IPS-NIHi11 (cell line): Measurements from ENCODE around the gene RUNX3.

Experiments
- DNase-seq: peaks from one replicate; pipeline ENCODE4 v3.0.0; 2012; ENCODE audit warnings: mixed read lengths, low spot score

Gene RUNX3

DNA sequence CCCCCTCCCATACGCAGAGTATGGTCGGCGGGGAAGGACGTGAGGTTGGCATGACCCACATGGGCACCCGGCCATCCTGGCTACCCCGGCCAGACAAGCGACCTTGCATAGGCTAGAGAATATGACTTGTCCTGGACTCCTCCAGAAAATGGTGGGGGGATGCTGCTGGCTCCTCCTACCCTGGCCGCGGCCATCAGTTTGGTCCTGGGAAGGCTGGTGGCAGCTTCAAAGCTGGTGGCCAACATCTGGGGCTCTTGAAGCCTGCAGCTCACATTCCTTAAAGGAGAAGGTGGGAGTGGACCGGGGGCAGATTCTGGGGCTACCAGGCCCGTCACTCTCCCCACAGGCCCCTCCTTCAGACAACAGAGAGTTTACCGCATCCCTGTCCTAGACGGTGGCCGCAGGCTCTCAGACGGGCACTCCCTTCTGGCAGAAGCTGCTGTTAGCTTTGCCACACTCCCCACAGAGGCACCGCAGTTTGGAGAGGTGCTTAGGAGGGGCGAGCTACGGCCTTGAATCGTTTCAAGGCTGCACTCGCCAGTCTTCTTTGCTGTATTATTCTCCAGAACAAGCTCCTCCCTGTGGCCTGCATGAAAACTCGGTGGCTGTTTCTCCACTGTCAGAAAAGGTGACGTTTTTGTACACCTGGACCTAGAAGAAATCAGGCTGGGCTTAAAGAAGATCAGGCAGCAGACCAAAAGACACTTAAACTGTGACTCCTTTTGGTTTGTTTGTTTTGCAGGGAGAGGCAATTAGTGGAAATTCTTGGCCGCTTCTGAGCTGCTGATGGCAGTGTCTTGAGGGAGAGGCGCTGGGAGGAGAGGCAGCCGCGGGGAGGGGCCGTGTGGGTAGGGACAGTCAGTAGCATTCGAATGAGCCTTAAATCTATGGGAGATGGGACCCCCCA lies 68.0 kb downstream of the RUNX3 start:
- DNase-seq = no peak

DNA sequence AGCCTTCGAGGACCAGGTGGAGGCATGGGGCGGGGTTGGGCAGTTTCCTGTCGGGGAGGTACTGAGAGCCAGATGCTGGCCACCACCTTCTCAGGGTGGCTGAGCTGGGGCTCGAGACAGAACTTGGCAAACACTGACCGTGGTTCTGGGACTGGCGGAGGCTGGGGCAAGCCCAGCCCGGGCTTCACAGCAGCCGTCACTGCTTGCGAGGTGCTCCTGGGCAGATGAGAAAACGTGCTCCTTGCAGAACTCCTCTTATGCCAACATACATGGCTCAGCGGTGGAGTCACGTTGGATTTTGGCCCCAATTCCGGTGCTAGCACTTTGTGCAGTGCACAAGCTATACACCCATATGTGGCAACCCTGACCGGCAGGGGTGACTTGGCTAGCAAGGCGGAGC lies 69.2 kb downstream of the RUNX3 start:
- no peak for DNase-seq

DNA sequence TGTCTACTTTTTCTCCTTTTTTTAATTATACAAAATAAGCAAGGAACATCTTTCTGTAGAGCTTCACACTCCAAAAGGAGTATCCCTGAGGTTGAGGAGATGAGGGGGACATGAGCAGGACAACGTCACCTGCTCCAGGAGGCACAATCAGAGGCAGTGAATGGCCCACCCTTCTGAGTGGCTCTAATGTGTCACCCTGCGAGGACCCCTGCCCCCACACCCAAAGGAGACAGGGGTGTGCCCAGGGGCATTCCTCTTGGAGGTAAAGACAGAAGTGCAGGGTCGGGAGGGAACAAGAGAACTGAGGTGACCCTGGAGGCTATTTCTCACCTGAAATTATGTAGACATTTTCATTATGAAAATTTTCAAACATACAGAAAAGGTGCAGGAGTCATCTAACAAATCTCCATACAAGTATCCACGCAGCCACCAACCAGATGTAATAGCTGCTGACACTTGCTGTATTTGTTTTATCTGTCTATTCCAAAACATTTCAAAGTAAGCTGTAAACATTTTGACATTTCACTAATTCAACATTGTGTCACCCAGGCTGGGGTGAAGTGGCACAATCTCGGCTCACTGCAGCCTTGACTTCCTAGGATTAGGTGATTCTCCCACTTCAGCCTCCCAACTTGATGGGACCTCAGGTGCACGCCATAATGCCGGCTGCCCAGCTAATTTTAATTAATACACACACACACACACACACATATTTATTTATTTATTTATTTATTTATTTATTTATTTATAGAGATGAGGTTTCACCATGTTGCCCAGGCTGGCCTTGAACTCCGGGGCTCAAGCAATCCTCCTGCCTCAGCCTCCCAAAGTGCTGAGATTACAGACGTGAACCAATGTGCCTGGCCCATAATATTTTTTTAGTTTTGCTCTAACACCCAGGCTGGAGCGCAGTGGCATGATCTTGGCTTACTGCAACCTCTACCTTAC lies 70.7 kb downstream of the RUNX3 start:
- DNase-seq = no peak

DNA sequence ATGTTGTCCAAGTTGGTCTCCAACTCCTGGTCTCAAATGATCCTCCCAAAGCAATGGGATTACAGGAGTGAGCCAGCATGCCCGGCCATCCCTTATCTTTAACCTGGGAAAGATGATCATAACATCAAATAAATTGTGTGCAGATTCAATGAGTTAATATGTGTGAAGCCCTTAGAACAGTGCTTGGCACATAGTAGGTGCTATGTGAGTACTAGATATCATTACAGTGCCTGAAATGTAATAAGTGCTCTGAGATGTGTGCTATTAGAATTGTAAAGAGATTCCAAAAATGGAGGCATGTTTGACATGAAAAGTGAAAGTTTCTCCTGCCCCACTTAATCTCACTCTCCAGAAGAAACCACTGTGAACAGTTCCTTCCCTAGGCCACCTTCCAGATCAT lies 71.8 kb downstream of the RUNX3 start:
- DNase-seq = no peak

DNA sequence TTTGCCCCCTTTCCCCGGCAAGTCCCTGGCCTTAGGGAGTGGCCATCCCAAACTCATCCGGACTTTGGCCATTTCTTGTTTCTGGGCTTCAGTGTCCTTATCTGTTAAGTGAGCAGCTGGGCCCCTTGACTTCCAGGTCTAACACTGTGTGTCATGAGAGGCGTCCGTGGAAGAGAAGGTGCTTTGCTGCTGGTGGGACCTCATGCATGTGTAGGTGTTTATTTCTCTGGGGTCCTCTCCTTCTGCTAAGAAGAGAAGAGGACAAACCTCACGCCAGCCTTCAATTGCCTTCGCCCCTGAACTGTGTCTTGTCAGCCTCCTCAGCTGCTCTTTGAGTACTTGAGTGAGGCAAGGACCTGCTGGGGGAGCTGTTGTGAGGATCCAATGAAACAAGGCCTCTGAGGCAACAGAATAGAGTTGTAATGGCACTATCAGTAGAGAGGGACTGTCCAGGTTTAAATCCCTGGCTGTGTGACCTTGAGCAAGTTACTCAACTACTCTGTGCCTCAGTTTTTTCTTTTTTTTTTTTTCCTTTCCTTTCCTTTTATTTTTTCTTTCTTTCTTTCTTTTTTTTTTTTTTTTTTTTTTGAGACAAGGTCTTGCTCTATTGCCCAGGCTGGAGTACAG lies 72.5 kb downstream of the RUNX3 start:
- peak; percentile 53 for DNase-seq

DNA sequence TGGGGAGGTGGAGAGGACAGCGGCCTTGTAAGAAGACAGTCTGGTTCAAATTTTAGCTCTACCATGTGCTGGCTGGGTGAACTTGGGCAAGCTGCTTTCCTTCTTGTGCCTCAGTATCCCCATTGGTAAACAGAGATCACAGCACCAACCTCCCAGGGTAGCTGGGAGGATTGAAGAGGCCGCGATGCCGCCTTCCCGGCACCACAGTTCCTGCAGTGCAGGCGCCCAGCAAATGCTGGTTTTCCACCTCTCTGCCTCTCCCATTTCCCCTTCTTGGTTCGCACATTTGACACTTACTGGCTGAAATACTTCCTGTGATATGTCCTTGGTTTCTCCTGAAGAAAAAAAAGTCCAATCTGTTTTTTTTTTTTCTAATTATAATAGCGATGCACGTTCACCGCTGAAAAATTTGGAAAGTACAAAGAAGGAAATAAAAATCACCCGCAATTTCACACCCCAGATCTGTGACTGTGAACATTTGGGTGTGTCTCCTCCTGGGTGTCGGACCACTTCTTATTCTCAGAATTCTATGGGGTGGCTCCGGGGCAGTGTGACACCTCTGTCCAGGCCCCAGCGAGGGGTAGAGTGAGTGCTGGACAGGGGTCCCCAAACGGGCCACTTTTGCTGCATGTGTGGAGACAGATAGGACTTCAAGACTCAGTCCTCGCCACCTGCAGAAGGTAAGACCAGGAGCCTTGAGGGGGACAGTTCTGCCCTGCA lies 73.1 kb downstream of the RUNX3 start:
- no peak for DNase-seq

DNA sequence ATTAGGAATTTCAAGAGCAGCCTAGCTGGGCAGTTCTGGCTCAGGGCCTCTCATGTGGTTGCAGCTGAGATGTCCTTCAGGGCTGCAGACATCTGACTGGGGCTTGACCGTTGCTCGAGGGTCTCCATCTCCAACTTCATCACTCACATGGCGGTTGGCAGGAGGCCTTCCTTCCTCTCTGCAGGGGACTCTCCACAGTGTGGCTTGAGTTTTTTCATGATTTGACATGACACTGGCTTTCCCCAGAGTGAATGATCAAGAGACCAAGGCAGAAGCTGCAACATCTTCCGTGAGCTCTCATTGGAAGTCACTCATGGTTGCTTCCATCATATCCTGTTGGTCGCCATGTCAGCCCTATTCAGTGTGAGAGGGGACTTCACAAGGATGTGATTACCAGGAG lies 74.6 kb downstream of the RUNX3 start:
- no peak for DNase-seq

DNA sequence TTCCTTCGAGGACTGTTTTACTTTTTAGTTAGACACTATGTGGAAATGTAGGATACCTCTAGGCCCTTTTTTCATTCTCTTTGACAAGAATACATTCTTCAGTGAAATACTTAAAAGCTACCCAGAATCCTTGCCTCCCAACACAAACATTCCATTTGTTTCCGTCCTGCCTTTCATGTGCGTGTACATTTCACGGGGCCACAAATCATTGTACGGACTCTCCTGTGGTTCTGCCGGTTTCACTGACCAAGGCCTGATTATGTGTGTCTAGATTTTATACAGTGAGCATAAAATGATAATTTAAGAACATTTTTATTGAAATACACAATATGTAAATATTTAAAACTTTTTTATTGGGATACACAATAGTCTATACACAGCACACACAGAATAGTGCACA lies 76.4 kb downstream of the RUNX3 start:
- no peak for DNase-seq

DNA sequence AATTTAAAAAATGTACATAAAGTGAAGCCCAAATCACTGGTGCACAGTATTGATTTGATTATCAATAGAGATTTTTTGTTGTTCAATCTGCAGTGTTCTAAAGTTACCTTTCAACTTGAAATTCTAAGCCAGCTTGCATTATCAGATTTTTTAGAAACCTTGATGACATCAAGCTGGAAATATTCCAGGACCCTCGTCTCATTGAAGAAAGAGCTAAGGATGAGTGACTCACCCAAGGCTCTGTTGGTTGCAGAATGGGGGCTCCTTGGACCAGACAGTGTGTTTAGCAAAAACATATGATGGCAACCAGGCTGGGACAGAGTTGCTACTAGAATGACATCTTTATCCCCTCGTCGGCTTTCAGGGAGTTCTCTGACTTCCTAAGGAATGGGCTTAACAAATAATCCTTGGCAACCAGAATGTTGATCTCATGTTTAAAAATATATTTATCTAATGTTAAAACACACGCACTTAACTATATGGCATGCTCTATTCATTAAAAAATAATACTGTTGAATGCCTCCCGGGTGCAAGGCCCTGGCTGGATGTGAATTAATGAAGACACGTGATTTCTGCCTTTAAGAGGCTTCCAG lies 79.7 kb downstream of the RUNX3 start:
- DNase-seq = no peak

DNA sequence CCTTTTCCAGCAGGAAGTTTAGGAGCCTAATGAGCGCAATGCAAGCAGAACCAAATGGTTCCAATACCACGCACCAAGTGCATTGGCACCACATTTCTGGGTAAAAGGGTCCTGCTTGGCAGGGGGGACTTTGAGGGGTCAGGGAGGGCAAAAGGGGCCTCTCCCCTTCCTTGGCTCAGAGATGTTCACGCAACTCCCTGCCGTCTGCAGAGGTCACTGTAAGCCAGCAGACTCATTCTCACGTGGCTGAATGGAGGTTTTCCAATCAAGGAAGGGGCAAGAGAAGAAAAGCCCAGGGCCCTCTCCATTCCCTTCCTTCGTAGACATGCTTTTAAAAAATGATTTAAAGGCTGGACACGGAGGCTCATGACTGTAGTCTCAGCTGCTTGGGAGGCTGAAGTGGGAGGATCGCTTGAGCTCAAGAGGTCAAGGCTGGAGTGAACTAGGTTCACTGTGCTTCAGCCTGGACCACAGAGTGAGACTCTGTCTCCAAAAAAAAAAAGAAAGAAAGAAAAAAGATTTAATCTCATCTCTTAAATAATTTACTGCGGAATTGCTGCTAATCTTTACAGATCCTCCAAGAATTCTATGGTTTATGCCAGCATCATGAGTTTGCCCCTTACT lies 80.3 kb downstream of the RUNX3 start:
- peak; percentile 23 for DNase-seq
